Stimulated activated naive CD8-positive, alpha-beta T cell treated with anti-CD3 and anti-CD28 coated beads, Interleukin-15, Interleukin-2, amounts not matched to agents 100 ng/mL and 50 ng/mL, for 24 hours (primary cell): ENCODE data around the gene SUGCT.

Experiments used
- H3K27ac Mint-ChIP-seq: one replicate; pipeline ENCODE4 v1.8.0; 2021; ENCODE audit warnings: mild to moderate bottlenecking, mixed read lengths
- H3K27me3 Mint-ChIP-seq: one replicate; pipeline ENCODE4 v1.8.0; 2021; ENCODE audit warnings: mixed read lengths
- H3K36me3 Mint-ChIP-seq: one replicate; pipeline ENCODE4 v1.8.0; 2021; ENCODE audit warnings: low read depth, mixed read lengths
- H3K4me1 Mint-ChIP-seq: one replicate; pipeline ENCODE4 v1.8.0; 2021; ENCODE audit warnings: low read depth, mixed read lengths
- H3K4me3 Mint-ChIP-seq: one replicate; pipeline ENCODE4 v1.8.0; 2021; ENCODE audit warnings: mild to moderate bottlenecking, mixed read lengths
- H3K9me3 Mint-ChIP-seq: one replicate; pipeline ENCODE4 v1.8.0; 2021; ENCODE audit warnings: mixed read lengths

The SUGCT gene

DNA sequence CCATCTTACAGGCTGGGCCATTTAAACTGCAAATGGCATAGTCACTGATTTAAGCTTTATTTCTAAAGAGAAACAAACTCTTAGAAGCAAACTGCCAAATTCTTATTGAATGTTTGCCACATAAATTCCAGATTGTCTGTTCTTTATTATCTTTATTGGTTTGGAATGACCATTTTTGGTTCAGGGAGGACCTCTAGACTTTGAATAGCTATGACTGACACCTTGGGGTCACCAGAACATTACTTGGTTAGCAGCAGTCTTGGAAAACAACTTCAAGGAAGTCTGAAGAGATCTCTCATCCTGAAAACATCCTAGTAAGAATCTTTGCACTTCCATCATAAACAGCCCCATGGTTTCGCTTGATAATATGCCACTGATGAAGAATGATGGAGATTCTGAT, 197.1 kb downstream of the SUGCT start:
- no peaks in the 10 kb centered on the region for H3K36me3 Mint-ChIP-seq
- H3K27ac Mint-ChIP-seq, result no peak overlapping the region
- no peaks in the 10 kb centered on the region for H3K4me1 Mint-ChIP-seq
- no peak overlapping the region for H3K4me3 Mint-ChIP-seq
- H3K27me3 Mint-ChIP-seq, result no peaks in the 10 kb centered on the region
- no peaks in the 10 kb centered on the region for H3K9me3 Mint-ChIP-seq

DNA sequence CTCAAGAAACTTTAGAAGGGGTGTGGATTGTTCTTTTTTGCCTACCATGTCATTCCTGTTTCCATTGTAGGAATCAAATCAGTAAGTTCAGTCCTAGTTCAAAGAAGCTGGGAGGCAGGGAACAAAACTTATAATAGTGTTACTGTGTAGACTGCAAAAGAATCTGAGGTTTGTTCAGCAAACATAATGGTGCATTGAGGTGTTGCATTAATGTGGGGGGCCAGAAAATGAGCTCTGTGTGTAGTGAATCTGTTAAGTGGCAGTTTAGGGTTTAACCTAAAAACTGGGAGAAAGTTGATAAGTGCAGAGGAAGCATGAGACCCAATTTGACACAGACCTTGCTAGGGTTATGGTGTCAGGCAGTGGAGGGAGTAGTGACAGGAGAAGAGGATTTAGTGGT, 197.7 kb downstream of the SUGCT start:
- H3K4me1 Mint-ChIP-seq, result no peaks in the 10 kb centered on the region
- H3K4me3 Mint-ChIP-seq, result no peak overlapping the region
- H3K9me3 Mint-ChIP-seq, result no peaks in the 10 kb centered on the region
- H3K27ac Mint-ChIP-seq, result no peak overlapping the region
- H3K27me3 Mint-ChIP-seq, result no peaks in the 10 kb centered on the region
- H3K36me3 Mint-ChIP-seq, result no peaks in the 10 kb centered on the region

DNA sequence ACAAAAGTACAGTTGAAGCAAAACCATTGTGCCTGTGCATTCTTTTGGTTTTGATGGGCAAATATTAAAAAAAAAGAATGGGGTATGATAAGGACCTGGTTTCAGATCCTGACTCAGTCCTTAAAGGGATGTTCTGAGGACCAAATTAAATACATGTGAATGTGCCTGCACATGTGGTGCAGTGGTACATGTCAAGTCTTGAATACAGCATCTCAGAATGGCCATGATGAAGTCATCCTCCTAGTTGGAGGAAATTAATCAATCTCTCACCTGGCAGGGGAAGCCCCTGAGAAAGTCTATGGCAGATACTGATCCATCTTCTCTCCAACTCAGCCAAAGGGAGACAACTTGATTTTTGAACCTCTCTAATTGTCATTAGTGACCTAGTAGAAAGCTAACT, 207.0 kb downstream of the SUGCT start:
- Mint-ChIP-seq H3K4me1 (no peaks in the 10 kb centered on the region), H3K27ac (no peak overlapping the region)

DNA sequence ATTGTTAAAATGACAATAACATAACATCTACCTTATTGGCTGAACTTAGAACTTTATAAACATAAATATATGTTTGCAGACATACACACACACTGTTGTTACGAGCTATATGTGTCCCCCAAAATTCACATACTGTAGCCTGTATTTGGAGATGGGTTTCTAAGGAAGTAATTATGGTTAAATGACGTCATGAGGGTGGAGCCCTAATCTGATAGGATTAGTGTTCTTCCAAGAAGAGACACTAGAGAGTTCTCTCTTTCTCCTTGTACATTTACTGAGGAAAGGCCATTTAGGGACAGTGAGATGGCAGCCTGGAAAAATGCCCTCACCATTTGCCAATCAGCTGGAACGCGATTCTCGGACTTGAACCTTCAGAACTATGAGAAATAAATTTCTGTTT, 211.7 kb downstream of the SUGCT start:
- Mint-ChIP-seq H3K27me3 (no peaks in the 10 kb centered on the region), H3K9me3 (no peaks in the 10 kb centered on the region), H3K4me1 (no peaks in the 10 kb centered on the region), H3K27ac (no peak overlapping the region), H3K4me3 (no peak overlapping the region), H3K36me3 (no peaks in the 10 kb centered on the region)

More for the DNA sequence above, 207.0 kb downstream of the SUGCT start:
- Mint-ChIP-seq H3K27me3 (no peaks in the 10 kb centered on the region), H3K36me3 (peaks cover 5% of the 10 kb centered on the region), H3K4me3 (no peak overlapping the region), H3K9me3 (peaks cover 9% of the 10 kb centered on the region)

DNA sequence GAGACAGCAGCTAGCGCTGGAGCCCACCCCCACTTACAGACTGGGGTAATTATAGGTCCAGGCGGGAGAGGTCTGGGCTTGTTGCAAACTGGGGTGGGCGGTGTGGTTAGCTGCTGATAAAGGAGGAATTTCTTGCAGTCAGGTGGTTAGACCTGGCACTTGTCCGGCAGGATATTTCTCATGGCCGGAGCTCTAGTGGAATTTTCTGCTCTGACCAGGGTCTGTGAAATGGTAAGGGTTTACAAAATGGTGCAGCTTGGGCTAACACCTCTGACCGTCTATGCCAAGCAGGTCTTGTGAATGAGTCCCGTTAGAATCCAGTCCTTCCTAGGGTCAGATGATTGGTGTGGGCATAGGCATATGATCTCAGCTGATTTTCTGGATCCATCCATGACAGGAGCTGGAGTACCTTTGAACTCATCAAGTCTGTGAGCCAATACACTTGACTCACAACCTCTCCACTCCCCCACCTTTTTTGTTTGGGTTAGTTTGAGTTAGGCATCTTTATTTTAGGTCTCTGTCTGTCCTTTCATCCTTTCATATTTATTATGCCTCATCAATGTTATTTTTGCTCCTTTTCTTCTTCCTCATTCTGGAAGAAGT, 213.4 kb downstream of the SUGCT start:
- Mint-ChIP-seq H3K27ac (no peak overlapping the region), H3K4me1 (no peaks in the 10 kb centered on the region), H3K36me3 (no peaks in the 10 kb centered on the region), H3K4me3 (no peak overlapping the region), H3K9me3 (no peaks in the 10 kb centered on the region), H3K27me3 (no peaks in the 10 kb centered on the region)

DNA sequence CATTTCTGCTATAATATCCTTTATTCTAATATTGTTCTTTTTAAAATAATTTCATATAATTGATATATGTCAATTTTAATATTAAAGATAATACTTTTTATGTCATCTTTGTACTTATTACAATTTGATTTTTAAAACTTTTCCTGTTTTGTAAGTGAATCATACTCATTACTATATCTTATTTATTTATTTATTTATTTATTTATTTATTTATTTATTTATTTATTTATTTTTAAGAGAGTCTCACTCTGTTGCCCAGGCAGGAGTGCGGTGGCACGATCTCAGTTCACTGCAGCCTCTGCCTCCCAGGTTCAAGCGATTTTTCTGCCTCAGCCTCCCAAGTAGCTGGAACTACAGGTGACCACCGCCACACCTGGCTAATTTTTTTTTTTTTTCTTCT, 215.3 kb downstream of the SUGCT start:
- H3K9me3 Mint-ChIP-seq, result no peaks in the 10 kb centered on the region
- no peaks in the 10 kb centered on the region for H3K4me1 Mint-ChIP-seq
- H3K27me3 Mint-ChIP-seq, result no peaks in the 10 kb centered on the region
- H3K4me3 Mint-ChIP-seq, result no peak overlapping the region
- no peak overlapping the region for H3K27ac Mint-ChIP-seq
- H3K36me3 Mint-ChIP-seq, result no peaks in the 10 kb centered on the region

DNA sequence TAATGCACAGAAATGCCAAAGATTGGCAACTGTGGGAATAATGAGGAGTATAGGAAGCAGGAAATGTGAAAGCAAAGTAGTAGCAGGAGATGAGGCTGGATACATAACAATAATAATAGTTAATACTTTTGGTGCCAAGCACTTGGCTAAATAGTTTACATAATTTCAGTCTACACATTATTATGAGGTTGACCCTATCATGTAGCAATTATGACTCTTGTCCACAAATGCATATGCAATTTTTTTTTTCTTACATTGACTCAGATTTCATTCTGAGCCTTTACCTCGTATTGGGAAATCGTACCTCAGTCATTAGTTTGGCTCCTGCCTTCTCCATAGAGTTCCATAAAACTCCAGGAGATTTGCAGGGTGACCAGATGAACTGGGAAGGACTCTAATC, 219.9 kb downstream of the SUGCT start:
- H3K27me3 Mint-ChIP-seq, result peaks cover 3% of the 10 kb centered on the region

DNA sequence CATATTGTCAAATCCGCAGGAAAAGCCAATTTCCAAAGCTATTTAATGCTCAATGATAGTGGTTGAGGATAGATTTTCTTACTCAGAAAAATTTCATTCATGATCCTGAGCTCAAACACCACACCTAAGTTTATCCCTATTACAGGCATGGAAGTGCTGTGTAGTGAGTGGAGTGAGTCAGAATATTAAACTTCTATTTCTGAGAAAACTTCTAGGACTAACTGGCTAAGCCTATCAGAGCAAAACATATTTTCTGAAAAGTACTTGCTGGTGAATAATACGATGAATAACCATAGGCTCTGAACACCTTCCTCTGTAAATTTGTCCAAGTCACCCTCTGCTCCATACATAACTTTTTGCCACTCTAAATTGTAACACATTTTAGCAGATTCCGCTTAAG, 221.5 kb downstream of the SUGCT start:
- H3K4me1 Mint-ChIP-seq, result no peaks in the 10 kb centered on the region
- no peak overlapping the region for H3K27ac Mint-ChIP-seq
- peaks cover 3% of the 10 kb centered on the region for H3K27me3 Mint-ChIP-seq
- peaks cover 4% of the 10 kb centered on the region for H3K9me3 Mint-ChIP-seq
- no peaks in the 10 kb centered on the region for H3K36me3 Mint-ChIP-seq
- no peak overlapping the region for H3K4me3 Mint-ChIP-seq

More for the DNA sequence above, 219.9 kb downstream of the SUGCT start:
- Mint-ChIP-seq H3K4me3 (no peak overlapping the region), H3K9me3 (no peaks in the 10 kb centered on the region), H3K4me1 (no peaks in the 10 kb centered on the region), H3K36me3 (no peaks in the 10 kb centered on the region), H3K27ac (no peak overlapping the region)

DNA sequence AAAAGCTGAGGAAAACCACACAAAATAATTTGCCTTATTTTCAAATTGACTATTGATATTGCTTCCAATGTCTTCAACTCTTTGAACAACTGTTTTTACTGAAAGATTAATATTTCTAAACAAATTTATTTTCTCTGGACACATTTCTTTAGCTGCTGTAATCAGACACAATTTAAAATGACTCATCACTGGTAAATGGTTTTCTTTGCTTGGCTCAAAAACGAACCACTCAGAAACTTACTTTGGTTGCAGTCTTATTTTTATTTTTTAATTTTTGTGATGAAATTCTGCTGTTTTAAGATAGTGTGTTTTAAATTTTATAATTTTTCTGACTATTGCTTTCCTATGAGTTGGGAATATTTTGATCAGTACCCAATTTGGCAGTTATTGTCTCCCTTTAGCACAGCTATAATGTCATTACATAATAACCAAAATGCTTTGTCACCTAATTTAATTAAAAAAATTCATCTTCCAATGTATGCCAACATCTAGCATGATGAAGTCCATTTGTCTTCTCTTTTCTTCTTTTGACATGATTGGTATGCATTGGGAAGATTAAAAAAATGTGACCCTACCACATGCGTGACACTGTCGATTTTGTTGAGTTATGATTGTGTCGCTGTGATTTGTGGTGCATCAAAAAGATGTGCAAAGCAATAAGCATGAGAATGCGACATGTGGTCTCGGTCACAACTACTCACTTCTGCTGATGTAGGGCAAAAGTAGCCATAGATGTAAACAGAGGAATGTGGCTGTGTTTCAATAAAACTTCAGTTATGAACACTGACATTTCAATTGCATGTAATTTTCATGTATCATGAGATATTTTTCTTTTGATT, 222.3 kb downstream of the SUGCT start:
- no peaks in the 10 kb centered on the region for H3K4me1 Mint-ChIP-seq
- H3K9me3 Mint-ChIP-seq, result peaks cover 4% of the 10 kb centered on the region
- H3K4me3 Mint-ChIP-seq, result no peak overlapping the region
- no peaks in the 10 kb centered on the region for H3K36me3 Mint-ChIP-seq
- H3K27me3 Mint-ChIP-seq, result peaks cover 3% of the 10 kb centered on the region
- H3K27ac Mint-ChIP-seq, result no peak overlapping the region

DNA sequence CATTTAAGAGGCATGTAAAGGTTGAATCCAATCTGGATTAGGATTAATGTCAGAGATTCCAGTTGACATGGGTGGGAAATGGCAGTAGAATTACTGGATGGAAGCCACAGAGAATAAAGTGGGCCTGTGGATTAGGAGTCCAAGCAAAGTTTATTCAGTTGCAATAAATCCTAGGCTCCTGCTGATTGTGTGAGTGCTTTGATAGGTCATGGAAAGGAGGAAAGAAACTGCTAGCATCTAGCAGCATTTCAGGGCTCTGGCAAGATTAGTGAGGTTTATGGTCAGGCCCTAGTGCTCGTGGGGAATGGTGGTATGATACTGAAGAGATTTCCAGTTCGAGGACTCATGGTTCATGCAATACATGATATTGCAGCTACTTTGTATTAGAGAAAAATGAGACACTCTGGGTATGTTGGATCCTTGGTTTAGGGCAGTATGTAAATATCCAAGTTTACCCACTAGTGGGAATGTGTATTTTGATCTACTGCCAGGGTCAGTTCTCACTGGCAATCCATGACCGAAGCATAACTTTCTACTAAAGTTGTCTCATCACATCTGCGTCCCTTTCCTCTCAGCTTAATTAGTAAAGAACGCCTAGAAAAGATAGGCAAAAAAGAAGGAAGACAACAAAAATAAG, 235.0 kb downstream of the SUGCT start:
- no peaks in the 10 kb centered on the region for H3K36me3 Mint-ChIP-seq
- no peaks in the 10 kb centered on the region for H3K4me1 Mint-ChIP-seq
- no peak overlapping the region for H3K4me3 Mint-ChIP-seq

DNA sequence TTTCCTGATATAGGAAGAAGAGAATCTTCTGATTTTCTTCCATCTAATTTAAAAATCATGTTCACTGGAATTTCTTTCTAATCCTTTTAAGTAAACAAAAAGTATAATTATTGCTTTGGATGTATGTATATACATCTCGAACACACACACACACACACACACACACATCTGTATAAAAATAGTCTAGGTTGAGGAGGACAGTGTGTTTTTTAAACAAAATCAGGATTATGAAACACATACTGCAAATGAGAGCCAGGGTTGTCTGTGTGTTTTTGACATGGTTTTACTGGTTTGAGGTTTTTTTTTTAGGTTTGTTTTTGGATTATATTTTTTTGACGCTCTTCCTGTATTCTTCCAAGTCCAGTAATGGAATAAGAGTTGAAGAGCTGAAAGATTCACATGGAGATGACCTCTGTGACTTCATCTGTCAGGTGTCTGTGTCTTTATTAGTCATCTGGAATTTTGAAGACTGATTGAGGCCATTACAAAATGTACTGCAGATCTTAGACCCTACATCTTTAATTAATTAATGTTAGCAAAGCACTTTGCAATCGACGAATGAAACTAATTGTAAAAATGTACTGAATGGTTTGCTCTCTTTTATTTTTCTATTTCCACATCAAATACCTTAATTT, 237.1 kb downstream of the SUGCT start:
- no peaks in the 10 kb centered on the region for H3K4me1 Mint-ChIP-seq
- no peaks in the 10 kb centered on the region for H3K36me3 Mint-ChIP-seq
- no peaks in the 10 kb centered on the region for H3K27me3 Mint-ChIP-seq
- no peak overlapping the region for H3K27ac Mint-ChIP-seq
- no peak overlapping the region for H3K4me3 Mint-ChIP-seq
- peaks cover 5% of the 10 kb centered on the region for H3K9me3 Mint-ChIP-seq

More for the DNA sequence above, 235.0 kb downstream of the SUGCT start:
- no peaks in the 10 kb centered on the region for H3K27me3 Mint-ChIP-seq
- H3K9me3 Mint-ChIP-seq, result peaks cover 5% of the 10 kb centered on the region
- H3K27ac Mint-ChIP-seq, result no peak overlapping the region

DNA sequence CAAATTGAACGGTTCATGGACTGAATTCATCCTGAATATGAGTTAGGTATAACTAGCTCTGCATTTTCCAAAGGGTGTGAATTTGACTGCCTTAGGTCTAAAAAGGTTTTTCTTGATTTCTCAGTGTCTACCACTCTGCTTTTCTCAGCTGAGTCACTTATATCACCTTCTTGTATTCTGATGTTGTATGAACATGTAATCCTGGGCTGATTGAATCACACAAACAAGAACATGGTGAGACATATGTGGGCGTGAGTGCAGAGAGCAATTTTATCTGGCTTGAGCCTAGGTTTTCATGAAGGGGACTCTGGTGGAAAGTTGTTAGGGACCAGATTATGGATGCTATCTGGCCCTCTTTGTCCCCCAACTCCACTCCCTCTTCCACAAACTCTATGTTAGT, 239.8 kb downstream of the SUGCT start:
- Mint-ChIP-seq H3K36me3 (no peaks in the 10 kb centered on the region), H3K4me3 (no peak overlapping the region), H3K9me3 (peaks cover 7% of the 10 kb centered on the region), H3K27ac (no peak overlapping the region), H3K27me3 (no peaks in the 10 kb centered on the region), H3K4me1 (no peaks in the 10 kb centered on the region)

DNA sequence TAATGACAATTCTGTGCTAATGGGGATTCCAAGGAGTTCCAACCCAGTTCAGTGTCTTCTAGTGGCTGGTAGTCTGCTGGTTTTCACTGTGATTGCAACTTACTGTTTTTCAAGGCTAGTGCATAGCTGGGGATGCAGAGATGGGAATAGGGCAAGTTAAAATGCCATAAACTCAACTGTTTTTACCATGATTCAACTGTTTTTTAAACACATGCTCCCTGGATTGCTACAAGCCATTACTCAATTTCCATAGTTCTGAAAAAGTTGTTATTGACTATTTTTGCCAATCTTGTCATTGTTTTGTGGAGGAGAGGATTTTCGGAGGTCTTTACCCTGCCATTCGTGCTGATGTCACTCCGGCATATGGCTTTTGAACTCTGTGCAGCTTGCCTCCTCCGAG, 245.3 kb downstream of the SUGCT start:
- Mint-ChIP-seq H3K4me3 (no peak overlapping the region), H3K9me3 (peaks cover 10% of the 10 kb centered on the region), H3K27me3 (no peaks in the 10 kb centered on the region), H3K36me3 (no peaks in the 10 kb centered on the region), H3K4me1 (no peaks in the 10 kb centered on the region), H3K27ac (no peak overlapping the region)

DNA sequence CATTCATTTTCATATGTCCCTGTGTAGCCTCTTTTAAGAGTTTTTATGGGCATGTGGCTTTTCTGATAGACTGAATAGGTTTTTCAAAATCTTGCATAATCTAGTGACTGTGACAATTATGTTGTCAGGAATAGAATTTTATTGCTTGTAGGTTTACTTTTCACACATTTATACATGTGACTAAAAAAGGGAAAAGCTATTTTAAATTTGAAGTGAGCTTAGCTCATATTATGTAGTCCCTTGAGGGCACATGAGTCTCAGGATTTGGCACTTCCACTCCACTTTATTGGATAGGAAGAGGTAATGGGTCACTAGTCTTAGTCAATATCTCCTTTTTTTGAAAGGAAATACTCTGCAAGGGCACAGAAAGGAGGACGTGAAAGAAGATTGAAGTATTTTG, 247.3 kb downstream of the SUGCT start:
- Mint-ChIP-seq H3K36me3 (no peaks in the 10 kb centered on the region), H3K27me3 (no peaks in the 10 kb centered on the region), H3K9me3 (peaks cover 10% of the 10 kb centered on the region), H3K27ac (no peak overlapping the region), H3K4me1 (no peaks in the 10 kb centered on the region), H3K4me3 (no peak overlapping the region)

DNA sequence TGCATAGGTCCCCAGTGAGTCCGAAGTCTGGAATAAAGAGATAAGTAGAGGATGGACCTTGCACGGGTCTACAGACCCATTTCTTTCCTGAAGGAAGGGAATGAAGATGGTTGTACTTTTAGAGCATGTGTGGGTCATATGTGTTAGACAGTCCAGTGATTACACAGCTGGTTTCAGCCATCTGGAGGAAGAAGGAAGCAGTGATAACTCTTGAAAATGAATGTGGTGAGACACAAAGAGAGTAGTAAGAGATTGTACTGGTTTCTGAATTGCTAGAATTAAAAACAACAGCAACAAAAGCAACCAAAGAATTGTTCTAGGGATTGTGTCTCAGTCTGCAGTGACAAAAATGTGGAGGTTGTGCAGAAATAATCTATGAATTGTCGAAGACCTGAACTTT, 258.9 kb downstream of the SUGCT start:
- Mint-ChIP-seq H3K27me3 (no peaks in the 10 kb centered on the region), H3K36me3 (no peaks in the 10 kb centered on the region), H3K4me1 (no peaks in the 10 kb centered on the region), H3K4me3 (no peak overlapping the region), H3K9me3 (no peaks in the 10 kb centered on the region), H3K27ac (no peak overlapping the region)
